SH-SY5Y (cell line): ENCODE results near the gene PLA2G6.

Experiments used
- GATA2 ChIP-seq: IDR thresholded peaks from 2 replicates; pipeline ENCODE4 v1.6.1; 2011; ENCODE audit warnings: mild to moderate bottlenecking, low read depth, low read length
- GATA3 ChIP-seq: IDR thresholded peaks from 2 replicates; pipeline ENCODE4 v1.6.1; 2011; ENCODE audit warnings: low read depth, mild to moderate bottlenecking, low read length, moderate library complexity

DNA sequence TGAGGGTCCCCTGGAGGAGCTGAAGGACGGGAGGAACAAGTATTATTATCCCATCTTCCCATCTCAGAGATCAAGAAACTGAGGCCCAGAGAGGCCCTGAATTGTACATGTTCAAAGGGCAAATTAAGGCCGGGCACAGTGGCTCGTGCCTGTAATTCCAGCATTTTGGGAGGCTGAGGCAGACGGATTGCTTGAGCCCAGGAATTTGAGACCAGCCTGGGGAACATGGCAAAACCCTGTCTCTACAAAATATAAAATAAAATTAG, 8.1 kb downstream of the PLA2G6 start:
- TF ChIP-seq GATA3 (no peak), GATA2 (no peak)
